ENCODE results near the gene LEPROT.

DNA sequence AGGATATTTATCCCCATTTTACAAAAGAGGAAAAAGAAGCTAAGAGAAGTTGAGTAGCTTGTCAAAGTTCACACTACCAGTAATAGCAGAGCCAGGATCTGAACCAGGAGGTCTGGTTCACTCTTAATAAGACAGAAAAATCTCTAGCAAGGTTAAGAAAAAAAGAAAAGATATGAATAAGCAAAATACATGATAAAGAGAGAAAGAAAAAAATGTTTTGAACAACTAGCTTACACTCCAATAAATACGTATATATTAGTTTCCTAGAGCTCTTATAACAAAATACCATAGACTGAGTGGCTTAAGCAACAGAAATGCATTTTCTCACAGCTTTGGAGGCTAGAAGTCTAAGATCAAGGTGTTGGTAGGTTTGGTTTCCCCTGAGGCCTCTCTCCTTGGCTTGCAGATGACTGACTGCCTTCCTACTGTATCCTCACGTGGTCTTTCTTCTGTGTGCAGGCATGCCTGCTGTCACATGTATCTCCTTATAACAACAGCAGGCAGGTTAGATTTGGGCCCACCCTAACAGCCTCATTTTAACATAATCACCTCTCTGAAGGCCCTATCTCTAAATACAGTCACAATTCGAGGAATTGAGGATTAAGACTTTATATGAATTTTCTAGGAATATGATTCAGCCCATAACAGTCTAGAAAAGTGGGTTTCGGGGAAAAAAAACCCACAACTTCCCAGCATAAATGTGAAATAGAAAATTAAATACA, 60.4 kb downstream of the LEPROT start:
- TF ChIP-seq, protein P1, sequence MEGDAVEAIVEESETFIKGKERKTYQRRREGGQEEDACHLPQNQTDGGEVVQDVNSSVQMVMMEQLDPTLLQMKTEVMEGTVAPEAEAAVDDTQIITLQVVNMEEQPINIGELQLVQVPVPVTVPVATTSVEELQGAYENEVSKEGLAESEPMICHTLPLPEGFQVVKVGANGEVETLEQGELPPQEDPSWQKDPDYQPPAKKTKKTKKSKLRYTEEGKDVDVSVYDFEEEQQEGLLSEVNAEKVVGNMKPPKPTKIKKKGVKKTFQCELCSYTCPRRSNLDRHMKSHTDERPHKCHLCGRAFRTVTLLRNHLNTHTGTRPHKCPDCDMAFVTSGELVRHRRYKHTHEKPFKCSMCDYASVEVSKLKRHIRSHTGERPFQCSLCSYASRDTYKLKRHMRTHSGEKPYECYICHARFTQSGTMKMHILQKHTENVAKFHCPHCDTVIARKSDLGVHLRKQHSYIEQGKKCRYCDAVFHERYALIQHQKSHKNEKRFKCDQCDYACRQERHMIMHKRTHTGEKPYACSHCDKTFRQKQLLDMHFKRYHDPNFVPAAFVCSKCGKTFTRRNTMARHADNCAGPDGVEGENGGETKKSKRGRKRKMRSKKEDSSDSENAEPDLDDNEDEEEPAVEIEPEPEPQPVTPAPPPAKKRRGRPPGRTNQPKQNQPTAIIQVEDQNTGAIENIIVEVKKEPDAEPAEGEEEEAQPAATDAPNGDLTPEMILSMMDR (IDR thresholded peaks at IDR 0.05) = no peak
- TF ChIP-seq POLR2A (IDR thresholded peaks at IDR 0.05) = no peak

Data from ovary (tissue), 3 donors.